Osteoblast (primary cell): ENCODE data around the gene DMKN. TPM values are rescaled to one million over a fixed set of nuclear protein-coding genes. Genes with fewer than 3 reads are reported as not detected.

Source experiments
- DNase-seq: peaks from one replicate; pipeline ENCODE4 v3.0.0; 2011; ENCODE audit warnings: low spot score, mixed read lengths; ENCODE audit not compliant: insufficient read length; ENCODE audit errors: missing footprints
- H2AFZ ChIP-seq: 2 replicates; pipeline ENCODE4 v1.6.0; 2011; ENCODE audit warnings: mild to moderate bottlenecking, low read length
- H3K27ac ChIP-seq: 2 replicates; pipeline ENCODE4 v1.5.1; 2011; ENCODE audit warnings: mild to moderate bottlenecking, low read depth, low read length, moderate library complexity
- H3K27me3 ChIP-seq: 2 replicates; pipeline ENCODE4 v1.6.0; 2012; ENCODE audit warnings: mild to moderate bottlenecking, control low read depth, inconsistent platforms, low read length, moderate library complexity; ENCODE audit not compliant: insufficient read depth
- H3K36me3 ChIP-seq: 2 replicates; pipeline ENCODE4 v1.5.1; 2011; ENCODE audit warnings: mild to moderate bottlenecking, low read length, control low read depth, moderate library complexity; ENCODE audit not compliant: insufficient read depth
- H3K4me1 ChIP-seq: 2 replicates; pipeline ENCODE4 v1.5.1; 2011; ENCODE audit warnings: mild to moderate bottlenecking, low read length, control low read depth, moderate library complexity; ENCODE audit not compliant: insufficient read depth
- H3K4me2 ChIP-seq: 2 replicates; pipeline ENCODE4 v1.6.0; 2011; ENCODE audit warnings: mild to moderate bottlenecking, low read length; ENCODE audit not compliant: insufficient read depth
- H3K4me3 ChIP-seq: fragments of 200-600 bp; sonication (generic); 3 replicates; pipeline ENCODE4 v1.5.1; 2012; ENCODE audit warnings: mild to moderate bottlenecking, low read length, inconsistent platforms; ENCODE audit not compliant: insufficient read depth
- H3K79me2 ChIP-seq: 2 replicates; pipeline ENCODE4 v1.6.0; 2012; ENCODE audit warnings: mild to moderate bottlenecking, low read length, control low read depth, inconsistent platforms; ENCODE audit not compliant: insufficient read depth
- H3K9me3 ChIP-seq: 2 replicates; pipeline ENCODE4 v1.5.1; 2011; ENCODE audit warnings: low read depth, low read length, control low read depth
- H4K20me1 ChIP-seq: 2 replicates; pipeline ENCODE4 v1.6.0; 2012; ENCODE audit warnings: mild to moderate bottlenecking, low read length, control low read depth; ENCODE audit not compliant: insufficient read depth
- total RNA-seq: library from RNA; depleted of rRNA; stranded (reverse); fragments of >200 nt; gene quantifications from 2 replicates; pipeline ENCODE4 v1.2.3, GENCODE V29; 2012
- TF ChIP-seq, protein P1 (sequence below): IDR thresholded peaks from 2 replicates; pipeline ENCODE4 v1.5.1; 2011; ENCODE audit warnings: mild to moderate bottlenecking, low read depth, low read length, moderate library complexity; ENCODE audit errors: extremely low read depth

Gene DMKN
- total RNA-seq, 1 donor: 24.2 TPM

DNA sequence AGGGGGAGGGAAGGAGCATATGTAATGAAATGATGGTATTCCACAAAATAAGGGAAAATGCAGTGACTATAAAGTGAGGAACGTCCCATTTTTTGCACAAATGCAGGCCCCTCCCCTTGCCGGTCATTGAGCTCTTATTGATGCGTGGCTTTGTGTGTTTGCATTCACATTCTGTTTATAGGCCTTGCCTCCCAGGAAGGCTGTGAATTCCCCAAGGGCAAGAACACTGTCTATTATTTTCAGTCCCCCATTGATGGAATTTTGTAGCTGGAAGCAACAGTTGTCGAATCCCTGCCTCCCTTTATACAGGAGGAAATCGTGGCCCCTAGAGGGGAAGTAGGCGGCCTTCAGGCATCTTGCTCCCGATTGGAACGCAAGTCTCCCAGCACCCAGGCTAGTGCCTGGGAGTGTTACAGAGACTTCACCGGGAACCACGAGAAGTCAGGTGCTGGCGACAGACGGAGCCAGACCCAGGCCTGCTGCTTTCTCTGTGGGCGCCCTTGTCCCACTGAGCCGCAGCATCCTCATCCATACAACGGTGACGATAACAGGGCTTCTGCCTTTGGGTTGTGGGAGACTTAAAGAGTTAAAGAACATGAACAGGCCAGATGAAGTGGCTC, 7.8 kb upstream of the DMKN start:
- Histone ChIP-seq H3K4me2 (no peak overlapping the region), H3K4me3 (no peak overlapping the region), H2AFZ (no peak overlapping the region), H3K27ac (no peak overlapping the region), H3K27me3 (no peaks in the 10 kb centered on the region), H3K4me1 (peaks cover 15% of the 10 kb centered on the region), H3K36me3 (no peaks in the 10 kb centered on the region), H3K9me3 (no peaks in the 10 kb centered on the region), H4K20me1 (no peaks in the 10 kb centered on the region), H3K79me2 (no peaks in the 10 kb centered on the region)
- TF ChIP-seq, protein P1, sequence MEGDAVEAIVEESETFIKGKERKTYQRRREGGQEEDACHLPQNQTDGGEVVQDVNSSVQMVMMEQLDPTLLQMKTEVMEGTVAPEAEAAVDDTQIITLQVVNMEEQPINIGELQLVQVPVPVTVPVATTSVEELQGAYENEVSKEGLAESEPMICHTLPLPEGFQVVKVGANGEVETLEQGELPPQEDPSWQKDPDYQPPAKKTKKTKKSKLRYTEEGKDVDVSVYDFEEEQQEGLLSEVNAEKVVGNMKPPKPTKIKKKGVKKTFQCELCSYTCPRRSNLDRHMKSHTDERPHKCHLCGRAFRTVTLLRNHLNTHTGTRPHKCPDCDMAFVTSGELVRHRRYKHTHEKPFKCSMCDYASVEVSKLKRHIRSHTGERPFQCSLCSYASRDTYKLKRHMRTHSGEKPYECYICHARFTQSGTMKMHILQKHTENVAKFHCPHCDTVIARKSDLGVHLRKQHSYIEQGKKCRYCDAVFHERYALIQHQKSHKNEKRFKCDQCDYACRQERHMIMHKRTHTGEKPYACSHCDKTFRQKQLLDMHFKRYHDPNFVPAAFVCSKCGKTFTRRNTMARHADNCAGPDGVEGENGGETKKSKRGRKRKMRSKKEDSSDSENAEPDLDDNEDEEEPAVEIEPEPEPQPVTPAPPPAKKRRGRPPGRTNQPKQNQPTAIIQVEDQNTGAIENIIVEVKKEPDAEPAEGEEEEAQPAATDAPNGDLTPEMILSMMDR: no peak
- peak; percentile 63 for DNase-seq

DNA sequence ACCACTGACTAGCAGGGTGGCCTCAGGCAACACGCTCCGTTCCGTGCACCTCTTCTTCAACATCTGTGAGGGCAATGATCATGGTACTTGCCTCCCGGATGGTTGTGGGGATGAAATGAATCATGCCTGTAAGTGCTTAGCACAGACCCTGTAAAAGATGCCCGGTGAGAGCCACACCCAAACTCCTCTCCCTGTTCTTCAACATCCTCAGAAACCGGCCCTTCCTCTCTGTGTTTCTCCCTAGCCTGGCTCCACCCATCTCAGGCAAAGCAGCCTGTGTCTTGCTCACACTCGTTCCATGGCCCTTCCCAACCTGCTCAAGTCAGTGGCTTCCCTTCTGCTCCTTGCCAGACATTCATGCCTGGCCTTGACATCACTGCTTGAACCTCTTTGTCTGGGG, 5.8 kb upstream of the DMKN start:
- H3K4me2 ChIP-seq: no peak overlapping the region
- H3K4me1 ChIP-seq: peaks cover 20% of the 10 kb centered on the region
- H3K9me3 ChIP-seq: no peaks in the 10 kb centered on the region
- no peaks in the 10 kb centered on the region for H3K79me2 ChIP-seq
- TF ChIP-seq, protein P1: no peak
- H4K20me1 ChIP-seq: no peaks in the 10 kb centered on the region
- no peaks in the 10 kb centered on the region for H3K27me3 ChIP-seq
- no peak overlapping the region for H3K4me3 ChIP-seq
- DNase-seq: peak; percentile 73
- no peaks in the 10 kb centered on the region for H3K36me3 ChIP-seq
- peak overlapping the region; percentile 82 for H3K27ac ChIP-seq
- peak overlapping the region; percentile 25 for H2AFZ ChIP-seq

DNA sequence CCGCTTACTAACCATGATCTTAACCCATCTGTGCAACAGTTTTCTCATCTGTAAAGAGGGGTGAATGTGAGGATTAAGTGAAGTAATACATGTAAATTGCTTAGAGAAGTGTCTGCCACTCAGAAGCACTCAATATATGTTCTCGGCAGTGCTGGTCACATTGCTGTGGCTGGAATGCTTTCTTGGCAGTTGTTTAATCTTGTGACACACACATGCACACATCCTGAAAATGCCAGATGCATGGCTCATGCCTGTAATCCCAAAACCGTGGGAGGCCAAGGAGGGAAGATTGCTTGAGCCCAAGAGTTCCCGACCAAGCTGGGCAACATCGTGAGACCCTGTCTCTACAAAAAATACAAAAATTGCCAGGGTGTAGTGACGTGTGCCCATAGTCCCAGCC, 4.9 kb upstream of the DMKN start:
- H3K4me3 ChIP-seq: peak overlapping the region; percentile 19
- no peaks in the 10 kb centered on the region for H3K27me3 ChIP-seq
- peak overlapping the region; percentile 60 for H3K4me2 ChIP-seq
- H3K9me3 ChIP-seq: no peaks in the 10 kb centered on the region
- H3K4me1 ChIP-seq: peaks cover 29% of the 10 kb centered on the region
- no peaks in the 10 kb centered on the region for H3K36me3 ChIP-seq
- peak overlapping the region; percentile 82 for H3K27ac ChIP-seq
- no peaks in the 10 kb centered on the region for H3K79me2 ChIP-seq
- TF ChIP-seq, protein P1: no peak
- H2AFZ ChIP-seq: no peak overlapping the region
- peak; percentile 96 for DNase-seq
- H4K20me1 ChIP-seq: no peaks in the 10 kb centered on the region

DNA sequence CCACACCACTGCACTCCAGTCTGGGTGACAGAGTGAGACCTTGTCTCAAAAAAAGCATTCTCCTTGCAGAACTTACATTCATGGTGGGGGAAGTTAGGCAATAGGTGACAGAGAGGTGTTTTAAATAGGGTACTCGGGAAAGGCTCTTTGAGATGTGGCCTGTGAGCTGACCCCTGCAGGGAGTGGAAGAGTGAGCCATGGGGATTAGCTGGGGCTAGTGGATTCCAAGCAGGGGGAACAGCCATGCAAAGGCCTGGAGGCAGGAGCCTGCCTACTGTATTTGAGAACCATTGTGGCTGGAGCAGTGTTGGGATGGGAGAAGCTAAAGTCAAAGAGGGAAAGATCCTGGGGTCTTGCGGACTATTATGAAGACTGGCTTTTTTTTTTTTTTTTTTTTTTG, 3.9 kb upstream of the DMKN start:
- DNase-seq: peak; percentile 53
- Histone ChIP-seq H3K4me3 (no peak overlapping the region), H2AFZ (no peak overlapping the region), H3K27ac (no peak overlapping the region), H3K79me2 (no peaks in the 10 kb centered on the region), H3K36me3 (no peaks in the 10 kb centered on the region), H3K9me3 (no peaks in the 10 kb centered on the region), H3K27me3 (no peaks in the 10 kb centered on the region), H3K4me1 (peaks cover 29% of the 10 kb centered on the region), H3K4me2 (no peak overlapping the region), H4K20me1 (no peaks in the 10 kb centered on the region)
- TF ChIP-seq, protein P1: no peak
